ENCODE results near the gene CYP3A5. TPM values are rescaled to one million over a fixed set of nuclear protein-coding genes. Genes with fewer than 3 reads are reported as not detected.

The CYP3A5 gene
- total RNA-seq, 1 experiment from 2014 or later, result 2.0 TPM

DNA sequence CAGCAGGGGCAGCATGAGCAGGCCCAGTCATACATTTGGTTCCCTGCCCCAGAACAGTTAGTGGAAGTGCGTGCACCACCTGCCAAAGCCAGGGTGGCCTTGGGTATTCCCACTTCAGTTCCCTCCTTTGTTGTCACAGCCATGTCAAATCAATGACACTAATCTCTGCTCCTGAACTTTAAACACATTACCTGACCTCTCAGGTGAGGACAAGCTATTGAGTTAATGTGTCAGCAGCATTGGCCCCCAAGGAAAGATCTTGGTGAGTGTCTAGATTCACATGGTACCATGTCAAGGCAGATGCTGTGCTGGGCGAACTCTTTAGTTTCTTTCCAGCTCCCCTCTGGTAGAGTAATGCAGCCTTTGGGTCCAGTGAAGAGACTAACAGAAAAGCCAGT is 2.1 kb downstream of the CYP3A5 start:
- H3K4me2 ChIP-seq, result no peak overlapping the region
- ChIA-PET CTCF (no interaction called here), POLR2A (ENCODE audit: unreplicated experiment) (interaction anchor here (0.7 kb wide), 1 partner anchor 16 kb away, joined by 3 read pairs; no protein-coding TSS in a partner anchor)
- H3K27ac ChIP-seq, result no peak overlapping the region
- H3K27me3 ChIP-seq (ENCODE audit: insufficient read depth, low read depth), result no peaks in the 10 kb centered on the region
- H3K4me3 ChIP-seq, result no peak overlapping the region
- BruUV-seq (replicated peaks), result no TSS peak
- H3K9me2 ChIP-seq (ENCODE audit: insufficient read depth), result no peaks in the 10 kb centered on the region
- peaks cover 15% of the 10 kb centered on the region for H3K4me1 ChIP-seq (replicated peaks; ENCODE audit: insufficient read depth)
- DNase-seq, result no peak
- no peak for TF ChIP-seq EZH2 (IDR thresholded peaks at IDR 0.05; ENCODE audit: low read depth)
- TF ChIP-seq, protein P1, sequence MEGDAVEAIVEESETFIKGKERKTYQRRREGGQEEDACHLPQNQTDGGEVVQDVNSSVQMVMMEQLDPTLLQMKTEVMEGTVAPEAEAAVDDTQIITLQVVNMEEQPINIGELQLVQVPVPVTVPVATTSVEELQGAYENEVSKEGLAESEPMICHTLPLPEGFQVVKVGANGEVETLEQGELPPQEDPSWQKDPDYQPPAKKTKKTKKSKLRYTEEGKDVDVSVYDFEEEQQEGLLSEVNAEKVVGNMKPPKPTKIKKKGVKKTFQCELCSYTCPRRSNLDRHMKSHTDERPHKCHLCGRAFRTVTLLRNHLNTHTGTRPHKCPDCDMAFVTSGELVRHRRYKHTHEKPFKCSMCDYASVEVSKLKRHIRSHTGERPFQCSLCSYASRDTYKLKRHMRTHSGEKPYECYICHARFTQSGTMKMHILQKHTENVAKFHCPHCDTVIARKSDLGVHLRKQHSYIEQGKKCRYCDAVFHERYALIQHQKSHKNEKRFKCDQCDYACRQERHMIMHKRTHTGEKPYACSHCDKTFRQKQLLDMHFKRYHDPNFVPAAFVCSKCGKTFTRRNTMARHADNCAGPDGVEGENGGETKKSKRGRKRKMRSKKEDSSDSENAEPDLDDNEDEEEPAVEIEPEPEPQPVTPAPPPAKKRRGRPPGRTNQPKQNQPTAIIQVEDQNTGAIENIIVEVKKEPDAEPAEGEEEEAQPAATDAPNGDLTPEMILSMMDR (conservative IDR thresholded peaks at IDR 0.05), result no peak
- H3K79me2 ChIP-seq (ENCODE audit: low read depth), result no peaks in the 10 kb centered on the region
- intact Hi-C loops (cut with micrococcal nuclease; ENCODE audit: unreplicated experiment), result no loop called here
- no peaks in the 10 kb centered on the region for H3K9me3 ChIP-seq (ENCODE audit: insufficient read depth, low read depth)
- no peaks in the 10 kb centered on the region for H3K36me3 ChIP-seq (ENCODE audit: low read depth)
- H3F3A ChIP-seq (ENCODE audit: insufficient read depth, low read depth), result no peaks in the 10 kb centered on the region
- H4K20me1 ChIP-seq (ENCODE audit: insufficient read depth), result no peaks in the 10 kb centered on the region
- H2AFZ ChIP-seq, result no peak overlapping the region

DNA sequence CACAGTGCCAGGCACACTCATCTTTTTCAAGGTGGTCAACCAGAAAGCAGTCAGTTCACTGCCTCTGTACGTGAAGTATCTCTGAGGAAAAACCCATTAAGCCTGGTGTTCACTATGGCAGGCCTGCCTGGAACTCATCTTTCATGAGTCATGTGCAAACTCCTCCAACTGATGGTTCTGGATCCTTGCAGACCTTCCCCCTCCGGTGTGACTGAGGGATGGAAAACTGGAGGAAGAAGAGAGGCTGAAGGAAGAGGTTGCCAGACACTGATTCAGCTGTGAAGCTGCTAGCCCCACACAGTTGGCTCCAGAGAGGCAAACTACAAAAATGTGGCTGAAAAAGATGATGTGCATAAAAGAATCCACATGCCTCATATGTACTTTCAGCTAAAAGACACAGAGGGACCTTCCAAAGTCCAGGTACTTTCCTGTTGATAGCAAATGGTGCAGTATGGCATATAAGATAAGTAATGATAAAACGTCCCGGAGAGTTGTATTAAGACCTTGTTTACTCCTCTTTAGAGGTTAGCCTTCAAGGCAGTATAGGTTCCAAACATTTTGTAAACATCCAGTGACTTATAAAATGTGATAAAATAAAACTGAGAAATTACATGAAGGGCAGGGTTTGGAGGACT is 2.7 kb downstream of the CYP3A5 start:
- H3K36me3 ChIP-seq (ENCODE audit: low read depth), result no peaks in the 10 kb centered on the region
- no peaks in the 10 kb centered on the region for H3K9me3 ChIP-seq (ENCODE audit: insufficient read depth, low read depth)
- no peak for DNase-seq
- peaks cover 15% of the 10 kb centered on the region for H3K4me1 ChIP-seq (replicated peaks; ENCODE audit: insufficient read depth)
- no peak for TF ChIP-seq EZH2 (IDR thresholded peaks at IDR 0.05; ENCODE audit: low read depth)
- TF ChIP-seq, protein P1 (conservative IDR thresholded peaks at IDR 0.05), result no peak
- no peak overlapping the region for H3K4me2 ChIP-seq
- H3F3A ChIP-seq (ENCODE audit: insufficient read depth, low read depth), result no peaks in the 10 kb centered on the region
- H3K79me2 ChIP-seq (ENCODE audit: low read depth), result no peaks in the 10 kb centered on the region
- H3K4me3 ChIP-seq, result no peak overlapping the region
- ChIA-PET POLR2A (ENCODE audit: unreplicated experiment) (interaction anchor here (0.7 kb wide), 2 partner anchors 16 to 147 kb away, joined by 3 to 5 read pairs; no protein-coding TSS in a partner anchor), CTCF (no interaction called here)
- BruUV-seq (replicated peaks), result no TSS peak
- no peak overlapping the region for H2AFZ ChIP-seq
- no peaks in the 10 kb centered on the region for H3K9me2 ChIP-seq (ENCODE audit: insufficient read depth)
- intact Hi-C loops (cut with micrococcal nuclease; ENCODE audit: unreplicated experiment), result no loop called here
- no peak overlapping the region for H3K27ac ChIP-seq
- H4K20me1 ChIP-seq (ENCODE audit: insufficient read depth), result no peaks in the 10 kb centered on the region
- no peaks in the 10 kb centered on the region for H3K27me3 ChIP-seq (ENCODE audit: insufficient read depth, low read depth)

- H3K4me1 ChIP-seq (replicated peaks; ENCODE audit: insufficient read depth), result peaks cover 15% of the 10 kb centered on the region
- intact Hi-C loops (cut with micrococcal nuclease; ENCODE audit: unreplicated experiment), result no loop called here
- no peaks in the 10 kb centered on the region for H3K36me3 ChIP-seq (ENCODE audit: low read depth)
- H3K79me2 ChIP-seq (ENCODE audit: low read depth), result no peaks in the 10 kb centered on the region
- TF ChIP-seq, protein P1 (conservative IDR thresholded peaks at IDR 0.05), result no peak
- TF ChIP-seq EZH2 (IDR thresholded peaks at IDR 0.05; ENCODE audit: low read depth), result no peak
- H3K9me2 ChIP-seq (ENCODE audit: insufficient read depth), result no peaks in the 10 kb centered on the region
- ChIA-PET CTCF (no interaction called here), POLR2A (ENCODE audit: unreplicated experiment) (no interaction called here)
- H3K4me3 ChIP-seq, result no peak overlapping the region
- H3K4me2 ChIP-seq, result no peak overlapping the region
- no peaks in the 10 kb centered on the region for H3K9me3 ChIP-seq (ENCODE audit: insufficient read depth, low read depth)
- H4K20me1 ChIP-seq (ENCODE audit: insufficient read depth), result no peaks in the 10 kb centered on the region
- H3K27ac ChIP-seq, result no peak overlapping the region
- H2AFZ ChIP-seq, result no peak overlapping the region
- DNase-seq, result no peak
- H3F3A ChIP-seq (ENCODE audit: insufficient read depth, low read depth), result no peaks in the 10 kb centered on the region
- no TSS peak for BruUV-seq (replicated peaks)
- no peaks in the 10 kb centered on the region for H3K27me3 ChIP-seq (ENCODE audit: insufficient read depth, low read depth)
Measured at GRCh38 chr7:99674995-99675742, 4.6 kb downstream of the CYP3A5 start.
